ENCODE results near the gene POLR2I.
"Not testable (repeated sequence)": the region's sequence is repeated elsewhere in the genome, so short reads cannot be mapped to it uniquely, and the experiment has no call there.

The POLR2I gene

GRCh38 chr19:36131221-36131620, 16.5 kb upstream of the POLR2I start:
- not testable (repeated sequence) for DNase-seq

GRCh38 chr19:36128392-36128736, 13.7 kb upstream of the POLR2I start:
- DNase-seq: no peak

GRCh38 chr19:36125557-36125956, 10.9 kb upstream of the POLR2I start:
- no peak for DNase-seq

DNA sequence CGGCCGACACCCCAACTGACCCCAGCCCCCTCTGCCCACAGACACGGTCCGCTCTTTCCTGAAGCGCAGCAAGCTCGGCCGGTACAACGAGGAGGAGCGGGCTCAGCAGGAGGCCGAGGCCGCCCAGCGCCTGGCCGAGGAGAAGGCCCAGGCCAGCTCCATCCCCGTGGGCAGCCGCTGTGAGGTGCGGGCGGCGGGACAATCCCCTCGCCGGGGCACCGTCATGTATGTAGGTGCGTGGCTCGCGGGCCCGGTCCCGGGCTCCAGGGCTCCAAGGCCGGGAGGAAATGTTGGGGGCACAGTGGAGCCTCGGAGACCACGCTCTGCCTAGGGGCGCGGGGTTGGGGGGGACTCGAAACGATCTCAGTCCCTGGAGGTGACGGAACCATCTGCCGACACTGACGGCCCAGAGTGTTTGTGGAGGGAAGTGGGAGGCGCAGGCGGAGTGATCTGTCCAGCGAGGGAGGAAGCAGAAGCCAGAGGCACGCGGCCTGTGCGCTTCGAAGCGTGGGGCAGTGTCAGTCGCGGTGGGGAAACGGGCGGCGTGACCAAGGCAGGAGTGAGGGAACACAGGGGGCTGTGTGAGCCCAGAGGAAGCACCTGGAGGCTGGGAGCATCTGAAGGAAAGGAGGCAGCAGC, 6.9 kb upstream of the POLR2I start:
- no peak for DNase-seq

DNA sequence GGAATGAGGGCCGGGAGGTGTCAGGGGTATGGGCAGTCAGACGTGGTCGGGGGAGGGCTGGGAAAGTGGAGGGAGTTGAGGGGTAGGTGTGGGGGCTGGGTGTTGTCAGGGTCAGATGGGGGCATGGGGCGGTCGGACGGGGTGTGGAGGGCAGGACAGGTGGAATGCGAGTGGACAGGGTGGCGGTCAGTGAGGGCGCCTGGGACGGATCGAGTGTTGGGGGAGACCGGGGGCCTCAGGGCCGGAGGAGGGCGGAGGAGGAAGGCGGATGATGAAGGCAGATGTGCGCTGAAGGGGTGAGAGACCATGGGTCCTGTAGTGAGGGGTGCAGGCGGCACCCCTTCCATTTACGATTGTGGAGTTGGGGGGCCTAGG, 6.3 kb upstream of the POLR2I start:
- DNase-seq: no peak

DNA sequence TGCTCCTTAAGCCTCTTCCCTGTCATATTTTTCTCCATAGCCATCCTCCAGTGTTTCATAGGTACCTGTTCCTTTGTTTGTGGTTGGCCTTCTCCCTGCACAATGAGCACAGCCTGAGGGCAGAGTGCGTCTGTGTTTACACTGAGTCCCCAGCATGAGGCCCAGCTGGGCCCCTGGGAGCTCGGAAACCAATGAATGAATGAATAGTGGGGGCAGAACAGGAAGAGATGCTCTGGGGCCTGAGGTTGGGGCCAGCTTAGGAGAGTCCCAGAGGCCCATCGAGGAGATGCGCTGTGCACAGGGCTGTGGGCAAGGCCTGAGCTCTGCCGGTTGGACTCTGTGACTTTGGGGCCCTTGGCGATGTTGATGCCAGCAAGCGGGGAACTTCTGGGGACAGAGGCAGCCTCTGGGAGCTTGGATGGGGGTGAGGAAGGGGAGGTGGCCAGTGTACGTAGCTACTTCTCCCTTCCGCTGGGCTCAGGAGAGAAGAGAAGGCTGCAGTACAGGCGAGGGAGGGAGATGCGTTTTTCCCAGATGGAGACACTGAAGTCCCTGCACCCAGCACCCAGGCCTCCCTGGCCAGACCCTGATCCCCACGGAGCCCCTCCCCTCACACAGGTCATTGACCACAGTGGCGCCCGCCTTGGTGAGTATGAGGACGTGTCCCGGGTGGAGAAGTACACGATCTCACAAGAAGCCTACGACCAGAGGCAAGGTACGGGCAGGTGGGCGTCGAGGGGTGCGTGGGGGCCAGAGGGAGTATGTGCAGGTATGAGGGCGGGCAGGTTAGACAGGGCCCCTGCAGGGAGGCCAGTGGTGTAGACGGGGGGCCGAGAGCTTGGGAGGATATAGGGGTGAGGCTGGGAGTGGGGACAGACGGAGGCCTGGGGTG, 5.7 kb upstream of the POLR2I start:
- no peak for DNase-seq

GRCh38 chr19:36116344-36116637, 1.6 kb upstream of the POLR2I start:
- DNase-seq: no peak

- DNase-seq: no peak
Observed at GRCh38 chr19:36115453-36116343, 1.0 kb upstream of the POLR2I start, which contains the start of gene TBCB. TSS of gene TBCB (plus strand) at chr19:36115468. CDS start at chr19:36115561, 93 bp downstream.

- DNase-seq: no peak
Observed at GRCh38 chr19:36113894-36114720, 568 bp downstream of the POLR2I start.

DNA sequence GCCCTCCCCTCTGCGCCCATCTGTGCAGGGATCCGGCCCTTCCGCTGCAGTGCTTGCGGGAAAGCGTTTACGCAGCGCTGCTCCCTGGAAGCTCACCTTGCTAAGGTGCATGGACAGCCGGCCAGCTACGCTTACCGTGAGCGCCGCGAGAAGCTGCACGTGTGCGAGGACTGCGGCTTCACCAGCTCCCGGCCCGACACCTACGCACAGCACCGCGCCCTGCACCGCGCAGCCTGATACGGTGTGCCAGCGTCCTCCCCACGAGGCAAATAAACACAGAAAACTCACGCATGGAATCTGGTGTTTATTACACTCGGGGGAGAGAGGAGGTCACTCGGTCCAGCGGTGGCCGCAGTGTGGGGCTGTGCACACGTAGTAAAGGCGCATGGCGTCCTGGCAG, 1.2 kb downstream of the POLR2I start:
- no peak for DNase-seq

GRCh38 chr19:36112678-36113077, 2.0 kb downstream of the POLR2I start:
- DNase-seq: no peak

GRCh38 chr19:36111200-36111539, 3.5 kb downstream of the POLR2I start:
- DNase-seq: no peak

DNA sequence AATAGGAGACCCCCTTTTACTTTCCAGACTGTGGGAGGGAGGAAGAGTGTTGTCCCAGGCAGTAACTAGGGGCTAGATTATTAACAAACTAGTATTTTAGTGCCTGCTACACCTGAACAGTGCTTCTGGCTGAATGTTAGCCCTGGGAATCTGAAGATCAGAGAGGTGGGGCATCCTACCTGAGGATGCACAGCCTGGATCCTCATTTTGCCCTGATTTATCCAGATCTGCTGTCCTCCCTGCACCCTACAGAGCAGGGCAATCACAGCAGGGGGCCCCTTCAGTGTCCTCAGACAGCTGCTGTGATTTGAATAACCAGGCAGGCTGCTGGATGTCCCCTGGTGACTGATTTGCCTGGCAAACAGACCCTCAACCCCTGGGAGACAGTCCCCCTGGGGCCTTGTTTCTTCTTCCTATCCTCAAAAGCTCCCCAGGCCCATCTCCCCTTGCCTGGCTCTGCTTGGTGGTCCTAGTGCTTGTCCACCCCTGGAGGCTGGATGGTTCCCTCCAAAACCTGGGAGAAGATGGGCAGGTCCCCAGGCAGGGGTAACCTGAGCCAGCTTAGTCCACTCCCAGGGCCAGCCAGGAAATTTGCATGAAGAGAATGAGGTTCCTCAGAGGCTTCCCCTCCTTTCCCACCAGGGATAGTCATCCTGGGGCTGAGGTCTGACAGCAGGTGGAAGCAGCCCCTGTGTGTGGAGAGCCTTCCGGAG, 4.0 kb downstream of the POLR2I start, which contains the start of gene OVOL3:
TSS of gene OVOL3 (plus strand) at position 657 of the 713 bp plus-strand sequence. CDS start 60 bp downstream, outside the sequence.
- DNase-seq: no peak

DNA sequence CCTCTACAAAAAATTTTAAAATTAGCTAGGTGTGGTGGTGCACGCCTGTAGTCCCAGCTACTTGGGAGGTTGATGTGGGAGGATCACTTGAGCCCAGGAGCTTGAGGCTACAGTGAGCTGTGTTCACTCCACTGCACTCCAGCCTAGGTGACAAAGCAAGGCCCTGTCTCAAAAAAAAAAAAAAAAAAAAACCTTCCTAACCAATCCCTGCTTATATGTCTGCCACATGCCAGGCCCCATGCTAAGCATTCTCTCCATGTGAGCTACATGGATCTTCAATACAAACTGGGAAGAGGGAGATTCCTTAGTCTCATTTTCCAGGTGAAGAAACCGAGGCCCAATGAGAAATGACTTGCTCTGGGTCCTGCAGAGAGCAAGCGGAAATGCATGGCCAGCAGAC, 6.0 kb downstream of the POLR2I start:
- no peak for DNase-seq

DNA sequence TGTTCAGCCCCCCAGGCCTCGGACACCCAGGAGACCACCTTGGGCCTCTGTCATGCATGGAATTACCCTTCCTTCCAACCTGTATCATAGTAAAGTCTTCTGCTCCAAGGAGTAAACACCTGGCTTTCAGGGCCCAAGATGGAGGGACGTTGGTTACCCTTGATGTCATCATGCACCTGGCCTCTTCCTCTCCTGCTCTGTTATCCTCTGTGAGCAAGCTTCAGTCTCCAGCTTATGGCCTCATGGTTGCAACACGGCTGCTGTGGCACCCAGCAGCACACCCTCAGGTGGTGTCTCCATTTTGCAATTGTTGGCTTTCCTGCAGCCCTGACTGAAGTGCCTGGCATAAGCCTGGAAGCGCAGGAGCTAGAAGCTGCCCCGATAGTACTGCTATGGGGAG, 7.7 kb downstream of the POLR2I start:
- DNase-seq: no peak

GRCh38 chr19:36106441-36106840, 8.2 kb downstream of the POLR2I start:
- DNase-seq: no peak

DNA sequence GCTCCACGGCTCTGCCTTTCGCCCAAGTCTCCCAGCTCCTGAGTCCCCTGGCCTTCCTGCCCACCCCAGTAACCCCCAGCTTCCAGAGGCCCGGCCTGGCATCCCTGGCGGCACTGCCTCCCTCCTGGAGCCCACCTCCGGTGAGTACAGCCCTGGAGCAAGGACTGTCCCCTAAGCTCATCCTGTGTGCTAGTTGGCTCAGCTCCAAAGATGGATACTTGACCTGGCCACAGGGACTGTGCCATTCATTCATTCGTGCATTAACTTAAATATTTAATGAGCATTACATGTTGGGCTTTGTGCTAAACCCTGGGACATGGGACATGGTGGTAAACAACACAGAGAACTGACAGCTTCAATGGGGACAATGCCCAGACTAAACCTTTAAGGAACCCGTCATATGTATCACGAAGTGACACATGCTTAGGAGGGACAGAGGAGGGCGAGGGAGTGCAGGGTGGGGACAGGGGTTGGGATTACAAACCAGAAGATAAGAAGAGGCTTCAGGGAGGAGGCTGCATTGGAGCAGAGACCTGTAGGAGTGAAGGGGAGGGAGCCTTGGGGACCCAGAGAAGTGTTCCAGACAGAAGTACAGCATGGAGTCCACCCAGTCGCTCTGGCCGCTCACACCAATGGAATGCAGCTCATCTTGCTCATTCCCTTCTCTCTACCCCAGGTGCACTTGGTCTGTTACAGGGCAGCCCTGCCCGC, 10.7 kb downstream of the POLR2I start:
- no peak for DNase-seq

DNA sequence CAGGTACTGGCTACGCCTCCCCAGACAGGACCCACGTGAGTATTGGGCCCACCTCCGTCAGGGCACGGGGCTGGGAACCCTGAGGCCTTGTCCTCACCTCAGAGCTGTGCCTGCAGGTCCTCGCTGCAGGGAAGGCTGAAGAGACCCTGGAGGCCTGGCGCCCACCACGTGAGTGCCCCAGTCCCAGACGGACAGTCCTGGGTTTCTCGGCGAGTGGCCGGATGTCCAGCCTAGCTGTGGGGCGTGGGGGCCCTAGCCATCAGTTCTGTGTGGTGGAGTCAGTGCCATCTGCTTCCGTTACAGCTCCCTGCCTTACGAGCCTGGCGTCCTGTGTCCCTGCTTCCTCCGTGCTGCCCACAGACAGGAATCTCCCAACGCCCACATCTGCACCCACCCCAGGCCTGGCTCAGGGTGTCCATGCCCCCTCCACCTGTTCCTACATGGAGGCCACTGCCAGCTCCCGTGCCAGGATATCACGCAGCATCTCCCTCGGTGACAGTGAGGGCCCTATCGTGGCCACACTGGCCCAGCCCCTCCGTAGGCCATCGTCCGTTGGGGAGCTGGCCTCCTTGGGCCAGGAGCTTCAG, 11.5 kb downstream of the POLR2I start:
- no peak for DNase-seq

- no peak for DNase-seq
Observed at GRCh38 chr19:36101550-36102327, 12.9 kb downstream of the POLR2I start.

DNA sequence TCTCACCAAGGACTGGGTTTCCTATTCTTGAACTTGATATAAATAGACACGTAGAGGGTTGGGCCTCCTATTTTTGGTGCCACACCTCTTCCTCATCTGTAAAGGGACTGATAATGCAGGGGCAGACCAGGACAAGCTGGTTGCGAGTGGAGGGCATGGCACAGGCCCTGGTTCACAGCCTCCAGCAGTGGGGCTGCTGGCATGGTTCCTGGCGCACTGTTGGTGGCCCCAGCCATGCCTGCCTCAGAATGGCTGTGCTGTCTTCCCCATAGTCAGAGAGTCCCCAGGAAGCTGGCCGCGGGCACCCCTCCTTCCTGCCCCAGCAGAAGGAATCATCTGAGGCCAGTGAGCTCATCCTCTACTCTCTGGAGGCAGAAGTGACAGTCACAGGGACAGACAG, 14.2 kb downstream of the POLR2I start:
- no peak for DNase-seq

All from SIG-M5 (cell line).